NK-92 (cell line): ENCODE measurements around the gene ONECUT3.
"Not testable (repeated sequence)": the region's sequence is repeated elsewhere in the genome, so short reads cannot be mapped to it uniquely, and the experiment has no call there.

Source experiments
- DNase-seq: peaks from one replicate; lab custom pipeline; 2025; ENCODE audit not compliant: unreplicated experiment; lab: John Stamatoyannopoulos, UW

The ONECUT3 gene

GRCh38 chr19:1752757-1753728 is at the start of gene ONECUT3:
Gene ONECUT3 (plus strand): TSS chr19:1753506. CDS start chr19:1753663, 157 bp downstream.
- no peak for DNase-seq

- DNase-seq = no peak
Measured at GRCh38 chr19:1704339-1704738, 49.0 kb upstream of the ONECUT3 start.

- no peak for DNase-seq
Measured at GRCh38 chr19:1705367-1705766, 47.9 kb upstream of the ONECUT3 start.

- DNase-seq = not testable (repeated sequence)
Measured at GRCh38 chr19:1706646-1707045, 46.7 kb upstream of the ONECUT3 start.

GRCh38 chr19:1707240-1707639 is 46.1 kb upstream of the ONECUT3 start:
- no peak for DNase-seq

GRCh38 chr19:1713170-1713569 is 40.1 kb upstream of the ONECUT3 start:
- no peak for DNase-seq

GRCh38 chr19:1715540-1715939 is 37.8 kb upstream of the ONECUT3 start:
- no peak for DNase-seq

GRCh38 chr19:1717200-1717969 is 35.9 kb upstream of the ONECUT3 start:
- no peak for DNase-seq

- no peak for DNase-seq
Measured at GRCh38 chr19:1717970-1718264, 35.4 kb upstream of the ONECUT3 start.

GRCh38 chr19:1718420-1719291 is 34.6 kb upstream of the ONECUT3 start:
- DNase-seq = no peak

GRCh38 chr19:1719519-1719918 is 33.8 kb upstream of the ONECUT3 start:
- no peak for DNase-seq

- no peak for DNase-seq
Measured at GRCh38 chr19:1720237-1720636, 33.1 kb upstream of the ONECUT3 start.

GRCh38 chr19:1725100-1726064 is 27.9 kb upstream of the ONECUT3 start:
- no peak for DNase-seq

GRCh38 chr19:1728816-1729567 is 24.3 kb upstream of the ONECUT3 start:
- DNase-seq = no peak

GRCh38 chr19:1729568-1729925 is 23.8 kb upstream of the ONECUT3 start:
- DNase-seq = no peak

GRCh38 chr19:1730157-1730556 is 23.1 kb upstream of the ONECUT3 start:
- DNase-seq = no peak

- no peak for DNase-seq
Measured at GRCh38 chr19:1734321-1734966, 18.9 kb upstream of the ONECUT3 start.

GRCh38 chr19:1736280-1736679 is 17.0 kb upstream of the ONECUT3 start:
- no peak for DNase-seq

- DNase-seq = no peak
Measured at GRCh38 chr19:1736927-1737326, 16.4 kb upstream of the ONECUT3 start.
